ENCODE data around the gene ABCG4. TPM values are rescaled to one million over a fixed set of nuclear protein-coding genes. Genes with fewer than 3 reads are reported as not detected.

ABCG4 gene
- total and polyA plus RNA-seq, 9 of the 15 experiments (the other 6 are each of a cell fraction or from before 2014, with no cell fraction given) = 0.03 to 0.11 (median 0.07) TPM; not detected in 4

GRCh38 chr11:119111361-119111925 is 37.4 kb upstream of the ABCG4 start (continued):
- TF ChIP-seq, protein P1, sequence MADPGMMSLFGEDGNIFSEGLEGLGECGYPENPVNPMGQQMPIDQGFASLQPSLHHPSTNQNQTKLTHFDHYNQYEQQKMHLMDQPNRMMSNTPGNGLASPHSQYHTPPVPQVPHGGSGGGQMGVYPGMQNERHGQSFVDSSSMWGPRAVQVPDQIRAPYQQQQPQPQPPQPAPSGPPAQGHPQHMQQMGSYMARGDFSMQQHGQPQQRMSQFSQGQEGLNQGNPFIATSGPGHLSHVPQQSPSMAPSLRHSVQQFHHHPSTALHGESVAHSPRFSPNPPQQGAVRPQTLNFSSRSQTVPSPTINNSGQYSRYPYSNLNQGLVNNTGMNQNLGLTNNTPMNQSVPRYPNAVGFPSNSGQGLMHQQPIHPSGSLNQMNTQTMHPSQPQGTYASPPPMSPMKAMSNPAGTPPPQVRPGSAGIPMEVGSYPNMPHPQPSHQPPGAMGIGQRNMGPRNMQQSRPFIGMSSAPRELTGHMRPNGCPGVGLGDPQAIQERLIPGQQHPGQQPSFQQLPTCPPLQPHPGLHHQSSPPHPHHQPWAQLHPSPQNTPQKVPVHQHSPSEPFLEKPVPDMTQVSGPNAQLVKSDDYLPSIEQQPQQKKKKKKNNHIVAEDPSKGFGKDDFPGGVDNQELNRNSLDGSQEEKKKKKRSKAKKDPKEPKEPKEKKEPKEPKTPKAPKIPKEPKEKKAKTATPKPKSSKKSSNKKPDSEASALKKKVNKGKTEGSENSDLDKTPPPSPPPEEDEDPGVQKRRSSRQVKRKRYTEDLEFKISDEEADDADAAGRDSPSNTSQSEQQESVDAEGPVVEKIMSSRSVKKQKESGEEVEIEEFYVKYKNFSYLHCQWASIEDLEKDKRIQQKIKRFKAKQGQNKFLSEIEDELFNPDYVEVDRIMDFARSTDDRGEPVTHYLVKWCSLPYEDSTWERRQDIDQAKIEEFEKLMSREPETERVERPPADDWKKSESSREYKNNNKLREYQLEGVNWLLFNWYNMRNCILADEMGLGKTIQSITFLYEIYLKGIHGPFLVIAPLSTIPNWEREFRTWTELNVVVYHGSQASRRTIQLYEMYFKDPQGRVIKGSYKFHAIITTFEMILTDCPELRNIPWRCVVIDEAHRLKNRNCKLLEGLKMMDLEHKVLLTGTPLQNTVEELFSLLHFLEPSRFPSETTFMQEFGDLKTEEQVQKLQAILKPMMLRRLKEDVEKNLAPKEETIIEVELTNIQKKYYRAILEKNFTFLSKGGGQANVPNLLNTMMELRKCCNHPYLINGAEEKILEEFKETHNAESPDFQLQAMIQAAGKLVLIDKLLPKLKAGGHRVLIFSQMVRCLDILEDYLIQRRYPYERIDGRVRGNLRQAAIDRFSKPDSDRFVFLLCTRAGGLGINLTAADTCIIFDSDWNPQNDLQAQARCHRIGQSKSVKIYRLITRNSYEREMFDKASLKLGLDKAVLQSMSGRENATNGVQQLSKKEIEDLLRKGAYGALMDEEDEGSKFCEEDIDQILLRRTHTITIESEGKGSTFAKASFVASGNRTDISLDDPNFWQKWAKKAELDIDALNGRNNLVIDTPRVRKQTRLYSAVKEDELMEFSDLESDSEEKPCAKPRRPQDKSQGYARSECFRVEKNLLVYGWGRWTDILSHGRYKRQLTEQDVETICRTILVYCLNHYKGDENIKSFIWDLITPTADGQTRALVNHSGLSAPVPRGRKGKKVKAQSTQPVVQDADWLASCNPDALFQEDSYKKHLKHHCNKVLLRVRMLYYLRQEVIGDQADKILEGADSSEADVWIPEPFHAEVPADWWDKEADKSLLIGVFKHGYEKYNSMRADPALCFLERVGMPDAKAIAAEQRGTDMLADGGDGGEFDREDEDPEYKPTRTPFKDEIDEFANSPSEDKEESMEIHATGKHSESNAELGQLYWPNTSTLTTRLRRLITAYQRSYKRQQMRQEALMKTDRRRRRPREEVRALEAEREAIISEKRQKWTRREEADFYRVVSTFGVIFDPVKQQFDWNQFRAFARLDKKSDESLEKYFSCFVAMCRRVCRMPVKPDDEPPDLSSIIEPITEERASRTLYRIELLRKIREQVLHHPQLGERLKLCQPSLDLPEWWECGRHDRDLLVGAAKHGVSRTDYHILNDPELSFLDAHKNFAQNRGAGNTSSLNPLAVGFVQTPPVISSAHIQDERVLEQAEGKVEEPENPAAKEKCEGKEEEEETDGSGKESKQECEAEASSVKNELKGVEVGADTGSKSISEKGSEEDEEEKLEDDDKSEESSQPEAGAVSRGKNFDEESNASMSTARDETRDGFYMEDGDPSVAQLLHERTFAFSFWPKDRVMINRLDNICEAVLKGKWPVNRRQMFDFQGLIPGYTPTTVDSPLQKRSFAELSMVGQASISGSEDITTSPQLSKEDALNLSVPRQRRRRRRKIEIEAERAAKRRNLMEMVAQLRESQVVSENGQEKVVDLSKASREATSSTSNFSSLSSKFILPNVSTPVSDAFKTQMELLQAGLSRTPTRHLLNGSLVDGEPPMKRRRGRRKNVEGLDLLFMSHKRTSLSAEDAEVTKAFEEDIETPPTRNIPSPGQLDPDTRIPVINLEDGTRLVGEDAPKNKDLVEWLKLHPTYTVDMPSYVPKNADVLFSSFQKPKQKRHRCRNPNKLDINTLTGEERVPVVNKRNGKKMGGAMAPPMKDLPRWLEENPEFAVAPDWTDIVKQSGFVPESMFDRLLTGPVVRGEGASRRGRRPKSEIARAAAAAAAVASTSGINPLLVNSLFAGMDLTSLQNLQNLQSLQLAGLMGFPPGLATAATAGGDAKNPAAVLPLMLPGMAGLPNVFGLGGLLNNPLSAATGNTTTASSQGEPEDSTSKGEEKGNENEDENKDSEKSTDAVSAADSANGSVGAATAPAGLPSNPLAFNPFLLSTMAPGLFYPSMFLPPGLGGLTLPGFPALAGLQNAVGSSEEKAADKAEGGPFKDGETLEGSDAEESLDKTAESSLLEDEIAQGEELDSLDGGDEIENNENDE (IDR thresholded peaks at IDR 0.05; ENCODE audit: low read depth, low read length) = no peak
- TF ChIP-seq, protein P2, sequence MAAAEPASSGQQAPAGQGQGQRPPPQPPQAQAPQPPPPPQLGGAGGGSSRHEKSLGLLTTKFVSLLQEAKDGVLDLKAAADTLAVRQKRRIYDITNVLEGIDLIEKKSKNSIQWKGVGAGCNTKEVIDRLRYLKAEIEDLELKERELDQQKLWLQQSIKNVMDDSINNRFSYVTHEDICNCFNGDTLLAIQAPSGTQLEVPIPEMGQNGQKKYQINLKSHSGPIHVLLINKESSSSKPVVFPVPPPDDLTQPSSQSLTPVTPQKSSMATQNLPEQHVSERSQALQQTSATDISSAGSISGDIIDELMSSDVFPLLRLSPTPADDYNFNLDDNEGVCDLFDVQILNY (CRISPR knock-in tag; IDR thresholded peaks at IDR 0.05) = no peak
- no peak for TF ChIP-seq DLX4 (CRISPR knock-in tag; IDR thresholded peaks at IDR 0.05)
- TF ChIP-seq HNRNPK (IDR thresholded peaks at IDR 0.05; ENCODE audit: low read depth, low read length, poor library complexity, severe bottlenecking) = no peak
- TF ChIP-seq ZBTB17 (CRISPR knock-in tag; IDR thresholded peaks at IDR 0.05) = no peak
- no peak for TF ChIP-seq FOXA1 (IDR thresholded peaks at IDR 0.05; ENCODE audit: borderline replicate concordance)
- TF ChIP-seq ADNP (tag; IDR thresholded peaks at IDR 0.05) = no peak
- TF ChIP-seq POLR2G (IDR thresholded peaks at IDR 0.05; ENCODE audit: low read depth, low read length) = no peak
